ENCODE measurements around the gene TMUB1.

TMUB1 gene

GRCh38 chr7:151066273-151066974, 16.9 kb downstream of the TMUB1 start:
- DNase-seq, result no peak

GRCh38 chr7:151065516-151065915, 17.8 kb downstream of the TMUB1 start:
- no peak for DNase-seq

GRCh38 chr7:151064993-151065392, 18.3 kb downstream of the TMUB1 start:
- DNase-seq, result no peak

- no peak for DNase-seq
Measured at GRCh38 chr7:151064454-151064853, 18.8 kb downstream of the TMUB1 start.

- no peak for DNase-seq
Measured at GRCh38 chr7:151063212-151063561, 20.1 kb downstream of the TMUB1 start.

- DNase-seq, result no peak
Measured at GRCh38 chr7:151062399-151063211, 20.7 kb downstream of the TMUB1 start.

- DNase-seq, result no peak
Measured at GRCh38 chr7:151062111-151062398, 21.2 kb downstream of the TMUB1 start.

- no peak for DNase-seq
Measured at GRCh38 chr7:151061213-151062110, 21.8 kb downstream of the TMUB1 start.

- DNase-seq, result no peak
Measured at GRCh38 chr7:151060416-151061212, 22.7 kb downstream of the TMUB1 start.

- no peak for DNase-seq
Measured at GRCh38 chr7:151060113-151060415, 23.2 kb downstream of the TMUB1 start.

- DNase-seq, result peak; percentile 20 to 74 (median 28)
Measured at GRCh38 chr7:151059367-151060112, 23.8 kb downstream of the TMUB1 start, which contains the start of gene SLC4A2. TSS of gene SLC4A2 (plus strand) at chr7:151059589. CDS start at chr7:151061988, 2,399 bp downstream.

- no peak for DNase-seq
Measured at GRCh38 chr7:151058781-151059366, 24.4 kb downstream of the TMUB1 start.

- peak; percentile 87 to 95 (median 91) for DNase-seq
Measured at GRCh38 chr7:151057989-151058780, 25.1 kb downstream of the TMUB1 start.

- no peak for DNase-seq
Measured at GRCh38 chr7:151057506-151057988, 25.7 kb downstream of the TMUB1 start, which contains the start of gene CDK5. TSS of gene CDK5 (minus strand) at chr7:151057897. CDS start at chr7:151057848, 49 bp downstream.

GRCh38 chr7:151056666-151057505, 26.4 kb downstream of the TMUB1 start:
- DNase-seq, result no peak

- DNase-seq, result no peak
Measured at GRCh38 chr7:151056283-151056665, 27.0 kb downstream of the TMUB1 start.

- no peak for DNase-seq
Measured at GRCh38 chr7:151053751-151054150, 29.5 kb downstream of the TMUB1 start.

- DNase-seq, result no peak
Measured at GRCh38 chr7:151053096-151053495, 30.2 kb downstream of the TMUB1 start.

- peak; percentile 17 to 55 (median 28) for DNase-seq
Measured at GRCh38 chr7:151051108-151051507, 32.2 kb downstream of the TMUB1 start.
